H9 (cell line): ENCODE results near the gene CDH3. TPM values are rescaled to one million over a fixed set of nuclear protein-coding genes. Genes with fewer than 3 reads are reported as not detected.
A peak's percentile ranks its signal among the peaks of the same experiment; 100 is the strongest.

Experiments
- DNase-seq: peaks from one replicate; pipeline ENCODE4 v3.0.0-alpha.2; 2017
- H2AFZ ChIP-seq: one replicate; pipeline ENCODE4 v1.6.1; 2013; ENCODE audit warnings: mild to moderate bottlenecking, low read length, control low read depth, moderate library complexity
- H2AK5ac ChIP-seq: 2 replicates; pipeline ENCODE4 v1.6.1; 2013; ENCODE audit warnings: low read length, control low read depth, mixed read lengths; ENCODE audit not compliant: insufficient read length
- H2BK120ac ChIP-seq: one replicate; pipeline ENCODE4 v1.6.1; 2013; ENCODE audit warnings: low read depth, mild to moderate bottlenecking, low read length, control low read depth, inconsistent platforms; ENCODE audit not compliant: poor library complexity, severe bottlenecking
- H2BK12ac ChIP-seq: 2 replicates; pipeline ENCODE4 v1.6.1; 2013; ENCODE audit warnings: low read length, control low read depth, mixed read lengths, low read depth; ENCODE audit not compliant: insufficient read length
- H2BK15ac ChIP-seq: 2 replicates; pipeline ENCODE4 v1.6.1; 2013; ENCODE audit warnings: low read depth, low read length, control low read depth
- H2BK20ac ChIP-seq: one replicate; pipeline ENCODE4 v1.6.1; 2013; ENCODE audit warnings: low read depth, mild to moderate bottlenecking, low read length, control low read depth, inconsistent platforms; ENCODE audit not compliant: poor library complexity, severe bottlenecking
- H2BK5ac ChIP-seq: 2 replicates; pipeline ENCODE4 v1.6.1; 2013; ENCODE audit warnings: low read length, control low read depth, mixed read lengths; ENCODE audit not compliant: insufficient read length
- H3K14ac ChIP-seq: 2 replicates; pipeline ENCODE4 v1.6.1; 2013; ENCODE audit warnings: low read length, control low read depth; ENCODE audit not compliant: insufficient read depth
- H3K18ac ChIP-seq: 2 replicates; pipeline ENCODE4 v1.6.1; 2013; ENCODE audit warnings: low read depth, mild to moderate bottlenecking, mixed read lengths, low read length, control low read depth; ENCODE audit not compliant: insufficient read length
- H3K23ac ChIP-seq: 2 replicates; pipeline ENCODE4 v1.6.1; 2013; ENCODE audit warnings: low read length, control low read depth, mixed read lengths, low read depth; ENCODE audit not compliant: insufficient read length
- H3K23me2 ChIP-seq: 2 replicates; pipeline ENCODE4 v1.6.1; 2013; ENCODE audit warnings: low read depth, mild to moderate bottlenecking, mixed read lengths, low read length, control low read depth; ENCODE audit not compliant: insufficient read length, poor library complexity, severe bottlenecking
- H3K27ac ChIP-seq: 2 replicates; pipeline ENCODE4 v1.5.1; 2013; ENCODE audit warnings: low read length, control low read depth, mixed read lengths, low read depth; ENCODE audit not compliant: insufficient read length
- H3K27me3 ChIP-seq: 2 replicates; pipeline ENCODE4 v1.6.1; 2013; ENCODE audit warnings: low read length, control low read depth, inconsistent platforms; ENCODE audit not compliant: insufficient read depth
- H3K4ac ChIP-seq: 2 replicates; pipeline ENCODE4 v1.6.1; 2013; ENCODE audit warnings: low read depth, mild to moderate bottlenecking, control low read depth, inconsistent platforms, low read length, moderate library complexity
- H3K4me1 ChIP-seq: 2 replicates; pipeline ENCODE4 v1.6.1; 2013; ENCODE audit warnings: low read length, control low read depth, inconsistent platforms; ENCODE audit not compliant: insufficient read depth
- H3K4me2 ChIP-seq: 2 replicates; pipeline ENCODE4 v1.6.1; 2013; ENCODE audit warnings: low read length, control low read depth, mixed read lengths; ENCODE audit not compliant: insufficient read length, insufficient read depth
- H3K56ac ChIP-seq: 2 replicates; pipeline ENCODE4 v1.6.1; 2013; ENCODE audit warnings: low read depth, mild to moderate bottlenecking, mixed read lengths, low read length, control low read depth; ENCODE audit not compliant: insufficient read length
- H3K79me1 ChIP-seq: 2 replicates; pipeline ENCODE4 v1.6.1; 2013; ENCODE audit warnings: low read depth, mild to moderate bottlenecking, moderate library complexity, low read length, control low read depth, inconsistent platforms; ENCODE audit not compliant: insufficient read depth, poor library complexity, severe bottlenecking
- H3K79me2 ChIP-seq: 2 replicates; pipeline ENCODE4 v1.6.1; 2013; ENCODE audit warnings: low read length, control low read depth, inconsistent platforms; ENCODE audit not compliant: insufficient read depth
- H3K9ac ChIP-seq: 2 replicates; pipeline ENCODE4 v1.6.1; 2013; ENCODE audit warnings: low read length, control low read depth, mixed read lengths; ENCODE audit not compliant: insufficient read length; ENCODE audit errors: extremely low read depth
- H3K9me3 ChIP-seq: one replicate; pipeline ENCODE4 v1.6.1; 2013; ENCODE audit warnings: low read depth, low read length, inconsistent platforms; ENCODE audit not compliant: control insufficient read depth
- H3T11ph ChIP-seq: one replicate; pipeline ENCODE4 v1.6.1; 2013; ENCODE audit warnings: mild to moderate bottlenecking, low read length, control low read depth, inconsistent platforms
- H4K20me1 ChIP-seq: one replicate; pipeline ENCODE4 v1.6.1; 2013; ENCODE audit not compliant: control insufficient read depth, insufficient read length, insufficient read depth
- H4K5ac ChIP-seq: 2 replicates; pipeline ENCODE4 v1.6.1; 2013; ENCODE audit warnings: low read depth, mild to moderate bottlenecking, mixed read lengths, low read length, control low read depth; ENCODE audit not compliant: insufficient read length
- H4K8ac ChIP-seq: replicated peaks from 2 replicates; pipeline ENCODE4 v1.6.1; 2013; ENCODE audit warnings: low read length, control low read depth, mixed read lengths, low read depth; ENCODE audit not compliant: insufficient read length
- H4K91ac ChIP-seq: 2 replicates; pipeline ENCODE4 v1.6.1; 2013; ENCODE audit warnings: low read depth, mild to moderate bottlenecking, moderate library complexity, mixed read lengths, low read length, control low read depth; ENCODE audit not compliant: insufficient read length
- H3K27ac Mint-ChIP-seq, 3 experiments: 2 replicates in 2 of 3; 3 replicates in 1 of 3; pipeline ENCODE4 v1.8.0; 2020 to 2021; ENCODE audit warnings: mixed read lengths in 3 of 3, mild to moderate bottlenecking in 1 of 3, moderate library complexity in 1 of 3
- H3K27me3 Mint-ChIP-seq: 2 replicates; pipeline ENCODE4 v1.8.0; 2021; ENCODE audit warnings: low read depth, mild to moderate bottlenecking, moderate library complexity, mixed read lengths
- H3K36me3 Mint-ChIP-seq, 3 experiments: 2 replicates in 2 of 3; 3 replicates in 1 of 3; pipeline ENCODE4 v1.8.0; 2020 to 2021; ENCODE audit warnings: low read depth in 3 of 3, mixed read lengths in 3 of 3; ENCODE audit not compliant: insufficient read depth in 1 of 3
- H3K4me1 Mint-ChIP-seq, 2 experiments: 2 replicates each; pipeline ENCODE4 v1.8.0; 2020; ENCODE audit warnings: mixed read lengths in 2 of 2
- H3K4me3 Mint-ChIP-seq, 2 experiments: 2 replicates in 1 of 2; 3 replicates in 1 of 2; pipeline ENCODE4 v1.8.0; 2020 to 2021; ENCODE audit warnings: mild to moderate bottlenecking in 2 of 2, mixed read lengths in 2 of 2, moderate library complexity in 1 of 2
- H3K9me3 Mint-ChIP-seq, 2 experiments: 2 replicates in 1 of 2; 3 replicates in 1 of 2; pipeline ENCODE4 v1.8.0; 2020; ENCODE audit warnings: mild to moderate bottlenecking in 2 of 2, mixed read lengths in 2 of 2, moderate library complexity in 1 of 2
- CTCF ChIP-seq: fragments of 200-600 bp; sonication (generic); conservative IDR thresholded peaks from 3 replicates; pipeline ENCODE4 v1.8.0; 2021; ENCODE audit warnings: antibody characterized with exemption, mild to moderate bottlenecking
- WGBS: extraction: QIAGEN DNeasy Blood & Tissue Kit; methylation state at CpG from one replicate; pipeline ENCODE4 v1.1.7; 2013; ENCODE audit warnings: missing lambda C conversion rate, low lambda C conversion rate, mixed read lengths; ENCODE audit not compliant: insufficient read length; ENCODE audit errors: extremely low coverage; 5-methylcytosine and 5-hydroxymethylcytosine counted together
- total RNA-seq: library from RNA; stranded (reverse); gene quantifications from 2 replicates; pipeline ENCODE4 v1.2.1, GENCODE V29; 2021

CDH3 gene
- total RNA-seq, 1 experiment from 2014 or later = 97.2 TPM

- Histone ChIP-seq H3K14ac (no peak overlapping the region), H2AFZ (no peak overlapping the region), H2BK12ac (no peak overlapping the region), H3K9me3 (no peaks in the 10 kb centered on the region), H3K4ac (no peak overlapping the region), H2BK120ac (no peak overlapping the region), H4K5ac (no peak overlapping the region), H3K27me3 (no peaks in the 10 kb centered on the region), H4K91ac (no peak overlapping the region), H3K9ac (no peak overlapping the region), H3K56ac (no peak overlapping the region), H3K23ac (no peak overlapping the region), H3T11ph (no peak overlapping the region), H2BK20ac (no peak overlapping the region), H2BK15ac (no peak overlapping the region), H3K27ac (no peak overlapping the region), H3K4me1 (no peaks in the 10 kb centered on the region), H3K18ac (no peak overlapping the region), H3K23me2 (no peaks in the 10 kb centered on the region), H4K8ac (no peak overlapping the region), H2BK5ac (no peak overlapping the region), H3K4me2 (no peak overlapping the region), H4K20me1 (no peaks in the 10 kb centered on the region), H3K79me2 (peaks cover 4% of the 10 kb centered on the region; the same call in 1 of the 2 replicates), H2AK5ac (no peak overlapping the region), H3K79me1 (peaks cover 7% of the 10 kb centered on the region)
- DNase-seq = no peak
- H3K9me3 Mint-ChIP-seq = no peaks in the 10 kb centered on the region
- peak overlapping the region in 1 of 3 experiments; percentile 11; a peak in 1 of 7 replicates for H3K27ac Mint-ChIP-seq
- WGBS = no CpG with 5 or more reads among the region's 2 CpGs
- H3K4me3 Mint-ChIP-seq = no peak overlapping the region
- TF ChIP-seq CTCF = no peak
- no peaks in the 10 kb centered on the region for H3K27me3 Mint-ChIP-seq
- peaks cover 3 to 13% (median 12%) of the 10 kb centered on the region in 3 experiments for H3K36me3 Mint-ChIP-seq
- peaks cover 15% of the 10 kb centered on the region in 2 experiments for H3K4me1 Mint-ChIP-seq
These were observed 19.2 kb downstream of the CDH3 start for GRCh38 chr16:68664297-68664696.
